ENCODE data around the gene SLC26A6. TPM values are rescaled to one million over a fixed set of nuclear protein-coding genes. Genes with fewer than 3 reads are reported as not detected.

SLC26A6 gene
- polyA plus RNA-seq, 1 donor from 2014 or later = 23.6 TPM

GRCh38 chr3:48621461-48621869 lies 13.8 kb downstream of the SLC26A6 start, which contains the start of gene TMEM89:
Gene TMEM89 (minus strand): TSS chr3:48621769. CDS start chr3:48621756, 13 bp downstream.
- TF ChIP-seq, protein P1, sequence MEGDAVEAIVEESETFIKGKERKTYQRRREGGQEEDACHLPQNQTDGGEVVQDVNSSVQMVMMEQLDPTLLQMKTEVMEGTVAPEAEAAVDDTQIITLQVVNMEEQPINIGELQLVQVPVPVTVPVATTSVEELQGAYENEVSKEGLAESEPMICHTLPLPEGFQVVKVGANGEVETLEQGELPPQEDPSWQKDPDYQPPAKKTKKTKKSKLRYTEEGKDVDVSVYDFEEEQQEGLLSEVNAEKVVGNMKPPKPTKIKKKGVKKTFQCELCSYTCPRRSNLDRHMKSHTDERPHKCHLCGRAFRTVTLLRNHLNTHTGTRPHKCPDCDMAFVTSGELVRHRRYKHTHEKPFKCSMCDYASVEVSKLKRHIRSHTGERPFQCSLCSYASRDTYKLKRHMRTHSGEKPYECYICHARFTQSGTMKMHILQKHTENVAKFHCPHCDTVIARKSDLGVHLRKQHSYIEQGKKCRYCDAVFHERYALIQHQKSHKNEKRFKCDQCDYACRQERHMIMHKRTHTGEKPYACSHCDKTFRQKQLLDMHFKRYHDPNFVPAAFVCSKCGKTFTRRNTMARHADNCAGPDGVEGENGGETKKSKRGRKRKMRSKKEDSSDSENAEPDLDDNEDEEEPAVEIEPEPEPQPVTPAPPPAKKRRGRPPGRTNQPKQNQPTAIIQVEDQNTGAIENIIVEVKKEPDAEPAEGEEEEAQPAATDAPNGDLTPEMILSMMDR (IDR thresholded peaks at IDR 0.05; ENCODE audit: poor library complexity, severe bottlenecking) = no peak
- TF ChIP-seq EZH2 (IDR thresholded peaks at IDR 0.05; ENCODE audit: borderline replicate concordance, insufficient read depth, low read length, poor library complexity, severe bottlenecking) (no peak), MXI1 (conservative IDR thresholded peaks at IDR 0.05; ENCODE audit: poor library complexity, severe bottlenecking) (no peak), REST (IDR thresholded peaks at IDR 0.05; ENCODE audit: borderline replicate concordance) (no peak), SMC3 (conservative IDR thresholded peaks at IDR 0.05; ENCODE audit: poor library complexity) (no peak), POLR2AphosphoS5 (IDR thresholded peaks at IDR 0.05) (no peak), TAF1 (IDR thresholded peaks at IDR 0.05; ENCODE audit: low read depth) (no peak), EP300 (conservative IDR thresholded peaks at IDR 0.05; ENCODE audit: poor library complexity, severe bottlenecking) (no peak), RAD21 (conservative IDR thresholded peaks at IDR 0.05) (no peak)
- H3K9me2 ChIP-seq (ENCODE audit: insufficient read depth, low read length) = no peaks in the 10 kb centered on the region
- no peak within 1 kb of the TSS for H3K27ac ChIP-seq (ENCODE audit: low read length)
- no peaks in the 10 kb centered on the region for H4K20me1 ChIP-seq (ENCODE audit: insufficient read depth)
- no peaks in the 10 kb centered on the region for H3F3A ChIP-seq (ENCODE audit: insufficient read depth, low read length, poor library complexity, severe bottlenecking)
- H3K27me3 ChIP-seq (ENCODE audit: insufficient read depth, low read depth, low read length) = no peaks in the 10 kb centered on the region
- H3K36me3 ChIP-seq (ENCODE audit: insufficient read depth, low read length) = no peaks in the 10 kb centered on the region
- H3K9ac ChIP-seq (ENCODE audit: low read length) = no peak within 1 kb of the TSS
- H3K79me2 ChIP-seq (replicated peaks; ENCODE audit: insufficient read depth, low read length) = no peaks in the 10 kb centered on the region
- H2AFZ ChIP-seq (ENCODE audit: low read depth, low read length) = no peak within 1 kb of the TSS
- H3K4me2 ChIP-seq (ENCODE audit: low read length) = no peak within 1 kb of the TSS
- H3K9me3 ChIP-seq (ENCODE audit: low read length) = no peaks in the 10 kb centered on the region
- no peak within 1 kb of the TSS for H3K4me3 ChIP-seq (ENCODE audit: low read length)

- Histone ChIP-seq H3F3A (ENCODE audit: insufficient read depth, low read length, poor library complexity, severe bottlenecking) (no peaks in the 10 kb centered on the region), H3K4me2 (ENCODE audit: low read length) (no peak overlapping the region), H3K79me2 (replicated peaks; ENCODE audit: insufficient read depth, low read length) (no peaks in the 10 kb centered on the region), H3K9ac (ENCODE audit: low read length) (no peak overlapping the region), H3K9me2 (ENCODE audit: insufficient read depth, low read length) (no peaks in the 10 kb centered on the region), H2AFZ (ENCODE audit: low read depth, low read length) (no peak overlapping the region), H3K27me3 (ENCODE audit: insufficient read depth, low read depth, low read length) (no peaks in the 10 kb centered on the region), H3K36me3 (ENCODE audit: insufficient read depth, low read length) (no peaks in the 10 kb centered on the region), H3K4me3 (ENCODE audit: low read length) (no peak overlapping the region), H3K27ac (ENCODE audit: low read length) (no peak overlapping the region), H4K20me1 (ENCODE audit: insufficient read depth) (no peaks in the 10 kb centered on the region), H3K9me3 (ENCODE audit: low read length) (no peaks in the 10 kb centered on the region)
- no peak for TF ChIP-seq MXI1 (conservative IDR thresholded peaks at IDR 0.05; ENCODE audit: poor library complexity, severe bottlenecking)
- no peak for TF ChIP-seq SMC3 (conservative IDR thresholded peaks at IDR 0.05; ENCODE audit: poor library complexity)
- TF ChIP-seq EZH2 (IDR thresholded peaks at IDR 0.05; ENCODE audit: borderline replicate concordance, insufficient read depth, low read length, poor library complexity, severe bottlenecking) = no peak
- TF ChIP-seq, protein P1 (IDR thresholded peaks at IDR 0.05; ENCODE audit: poor library complexity, severe bottlenecking) = no peak
- no peak for TF ChIP-seq REST (IDR thresholded peaks at IDR 0.05; ENCODE audit: borderline replicate concordance)
- no peak for TF ChIP-seq EP300 (conservative IDR thresholded peaks at IDR 0.05; ENCODE audit: poor library complexity, severe bottlenecking)
- TF ChIP-seq POLR2AphosphoS5 (IDR thresholded peaks at IDR 0.05) = no peak
- no peak for TF ChIP-seq TAF1 (IDR thresholded peaks at IDR 0.05; ENCODE audit: low read depth)
- no peak for TF ChIP-seq RAD21 (conservative IDR thresholded peaks at IDR 0.05)
Measured at GRCh38 chr3:48619541-48620524, 15.4 kb downstream of the SLC26A6 start.
